Stimulated activated CD4-positive, alpha-beta T cell treated with anti-CD3 and anti-CD28 coated beads, Interleukin-4, amount 100 ng/mL, for 24 hours (primary cell): ENCODE data around the gene C1QTNF2.
"Not testable (repeated sequence)": the region's sequence is repeated elsewhere in the genome, so short reads cannot be mapped to it uniquely, and the experiment has no call there.

Source experiments
- DNase-seq: peaks from one replicate; pipeline ENCODE4 v3.0.0-alpha.2; 2020

C1QTNF2 gene

DNA sequence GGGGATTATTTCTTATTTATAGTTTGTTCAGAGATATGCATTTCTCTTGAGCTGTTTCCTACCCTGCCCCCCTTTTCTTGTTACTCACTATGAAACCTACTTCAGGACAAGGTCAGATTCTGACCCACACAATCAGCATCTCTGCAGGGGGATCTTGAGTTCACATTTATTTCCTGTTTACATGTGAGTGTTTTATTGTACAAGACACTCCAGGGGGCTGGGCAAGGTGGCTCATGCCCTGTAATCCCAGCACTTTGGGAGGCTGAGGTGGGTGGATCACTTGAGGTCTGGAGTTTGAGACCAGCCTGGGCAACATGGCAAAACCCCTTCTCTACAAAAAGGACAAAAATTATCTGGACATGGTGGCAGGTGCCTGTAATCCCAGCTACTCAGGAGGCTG, 29.9 kb downstream of the C1QTNF2 start:
- DNase-seq, result not testable (repeated sequence)

DNA sequence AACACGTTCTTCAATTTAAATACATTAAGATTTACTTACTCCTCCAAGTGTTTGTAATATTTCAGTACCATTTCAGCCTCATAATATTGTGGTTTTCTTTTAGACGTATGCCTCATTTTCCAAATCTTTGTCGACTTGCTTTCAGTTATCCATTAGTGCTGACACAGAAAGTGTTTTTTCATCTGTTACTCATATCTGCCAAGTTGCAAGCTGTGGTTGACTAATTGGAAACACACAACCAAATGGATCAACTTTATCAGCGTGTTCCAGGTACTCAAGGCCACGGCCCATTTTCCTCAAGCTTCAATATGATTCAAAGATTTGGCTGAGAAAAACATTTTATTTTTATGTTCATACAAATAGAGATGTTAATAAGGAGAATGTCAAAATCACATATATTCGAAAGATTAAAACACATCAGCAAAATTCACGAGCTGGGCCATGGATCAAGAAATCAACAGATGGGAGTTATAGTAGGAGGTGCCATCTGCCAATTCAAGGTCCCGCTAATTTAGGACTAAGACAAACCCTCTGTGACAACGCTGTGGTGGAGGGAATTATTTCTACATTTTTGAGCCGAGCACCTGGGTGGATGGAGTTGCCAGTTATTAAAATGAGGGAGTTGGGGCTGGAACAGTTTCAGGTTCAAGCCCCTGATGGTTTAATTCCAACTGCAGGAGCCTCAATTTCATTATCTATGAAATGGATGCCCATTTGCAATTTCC, 30.9 kb downstream of the C1QTNF2 start:
- no peak for DNase-seq

DNA sequence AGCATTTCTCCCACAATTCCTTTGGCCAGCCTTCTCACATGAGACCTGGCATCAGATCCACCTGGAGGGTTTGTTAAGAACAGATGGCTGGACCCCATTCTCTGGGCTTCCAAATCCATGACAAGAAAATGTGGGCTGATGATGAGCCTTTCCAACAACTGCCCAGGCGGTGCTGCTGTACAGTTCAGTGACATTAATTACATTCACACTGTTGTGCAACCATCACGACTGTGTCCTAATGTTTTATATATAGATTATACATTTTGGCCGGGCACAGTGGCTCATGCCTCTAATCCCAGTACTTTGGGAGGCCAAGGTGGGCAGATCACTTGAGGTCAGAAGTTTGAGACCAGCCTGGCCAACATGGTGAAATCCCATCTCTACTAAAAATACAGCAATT, 35.7 kb downstream of the C1QTNF2 start:
- not testable (repeated sequence) for DNase-seq

DNA sequence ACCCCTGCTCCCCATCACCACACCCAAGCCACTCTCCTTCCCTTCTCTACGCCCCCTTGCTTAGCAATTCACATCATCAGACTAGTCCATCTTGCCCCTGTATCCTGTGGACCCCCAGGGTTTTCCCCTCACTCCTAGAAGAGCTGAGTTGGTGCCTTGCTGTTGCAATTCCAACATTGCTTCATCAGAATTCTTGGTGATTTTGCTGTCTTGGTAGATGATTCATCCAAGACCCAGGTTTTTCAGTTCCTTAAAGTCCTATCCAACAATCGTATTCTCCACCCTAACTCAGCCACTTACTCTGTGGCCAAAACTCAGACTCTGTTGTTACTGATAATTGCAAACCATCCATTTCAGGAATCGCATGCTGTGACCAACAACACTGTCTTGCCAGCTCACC, 36.7 kb downstream of the C1QTNF2 start:
- DNase-seq, result no peak

DNA sequence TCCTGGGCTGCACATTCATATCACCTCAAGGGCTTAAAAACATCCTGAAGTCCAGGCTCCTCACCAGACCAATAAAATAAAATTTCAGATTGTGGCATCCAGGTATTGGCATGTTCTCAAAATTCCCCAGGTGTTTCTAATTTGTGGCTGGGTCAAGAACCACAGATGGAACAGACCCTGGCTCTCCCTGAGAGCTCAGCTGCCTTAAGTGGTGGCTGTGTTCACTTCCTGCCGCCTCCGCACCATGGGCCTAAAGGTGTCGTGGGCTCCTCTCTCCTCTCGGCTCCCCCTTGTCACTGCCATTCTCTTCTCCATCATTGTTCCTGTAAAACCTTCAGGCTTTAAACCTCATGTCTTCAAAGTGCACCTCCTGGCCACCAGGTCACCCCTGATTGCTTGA, 40.2 kb downstream of the C1QTNF2 start:
- DNase-seq, result no peak

DNA sequence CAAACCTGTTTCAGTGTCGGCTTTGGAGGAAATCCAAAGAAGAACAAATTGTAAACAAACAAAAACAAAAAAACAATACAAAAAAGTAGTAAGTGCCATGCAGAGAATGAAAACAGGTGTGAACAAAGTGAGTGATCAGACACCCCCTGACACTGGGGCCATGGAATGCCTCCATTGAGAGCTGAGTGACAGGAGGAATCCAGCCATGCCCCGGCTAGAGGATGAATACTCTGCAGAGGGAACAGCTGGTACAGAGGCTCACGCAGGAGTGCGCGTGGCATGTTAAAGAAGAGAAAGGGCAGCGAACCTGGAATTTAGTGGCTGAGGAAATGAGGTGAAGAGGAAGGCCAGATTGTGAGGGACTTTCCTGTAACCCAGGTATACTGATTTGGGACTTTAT, 42.6 kb downstream of the C1QTNF2 start:
- DNase-seq, result no peak

DNA sequence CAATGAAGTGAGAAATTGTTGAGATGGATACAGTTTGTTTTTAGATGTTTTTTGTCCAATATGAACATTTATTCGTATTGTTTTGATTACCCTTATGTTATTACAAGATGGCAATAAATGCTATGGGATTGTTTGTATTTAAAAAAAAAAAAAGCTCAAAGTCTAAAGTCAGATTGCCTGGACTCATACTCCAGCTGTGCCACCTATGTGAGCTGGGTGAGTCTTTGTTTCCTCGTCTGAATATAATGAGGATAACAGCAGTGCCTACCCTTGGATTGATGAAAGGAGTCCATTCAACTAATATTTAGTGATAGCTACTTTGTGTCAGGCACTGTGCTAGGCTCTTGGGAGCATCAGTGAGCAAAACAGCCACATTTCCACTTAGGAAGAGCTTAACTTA, 43.4 kb downstream of the C1QTNF2 start:
- no peak for DNase-seq

DNA sequence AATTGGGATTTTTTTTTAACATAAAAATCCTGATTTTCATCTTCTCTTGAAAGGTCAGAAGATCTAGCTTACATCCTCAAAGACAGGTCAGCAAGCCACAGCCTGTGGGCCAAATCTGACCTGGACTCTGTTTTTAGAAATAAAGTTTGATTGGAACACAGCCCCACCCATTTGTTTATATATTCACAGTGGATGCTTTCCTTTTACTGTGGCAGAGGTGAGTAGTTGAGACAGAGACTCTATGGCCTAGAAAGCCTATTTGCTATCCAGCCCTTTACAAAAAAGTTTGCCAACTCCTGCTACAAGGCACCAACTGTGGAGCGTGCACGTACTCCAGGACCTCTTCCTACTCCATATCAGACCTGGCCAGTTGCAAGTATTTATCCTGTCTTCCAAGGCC, 44.7 kb downstream of the C1QTNF2 start:
- DNase-seq, result no peak

DNA sequence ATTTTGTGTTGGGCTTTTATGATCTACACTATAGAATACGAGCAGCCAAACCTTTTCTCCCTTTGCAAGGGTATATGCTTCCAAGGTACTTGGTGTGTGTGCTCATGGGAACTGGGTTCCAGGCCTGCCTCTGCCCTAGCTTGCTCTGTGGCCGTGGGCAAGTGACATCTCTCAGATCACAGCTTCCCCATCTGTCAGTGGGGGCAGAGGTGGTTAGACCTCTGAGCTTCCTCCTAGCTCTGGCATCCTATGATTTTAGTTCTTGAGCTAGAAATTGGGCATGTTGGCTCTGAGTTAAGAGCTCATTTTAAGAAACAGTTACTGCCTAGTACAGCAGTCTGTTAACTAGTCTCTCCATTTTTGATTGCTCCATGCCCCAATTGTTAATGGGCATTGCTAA, 45.5 kb downstream of the C1QTNF2 start:
- no peak for DNase-seq

DNA sequence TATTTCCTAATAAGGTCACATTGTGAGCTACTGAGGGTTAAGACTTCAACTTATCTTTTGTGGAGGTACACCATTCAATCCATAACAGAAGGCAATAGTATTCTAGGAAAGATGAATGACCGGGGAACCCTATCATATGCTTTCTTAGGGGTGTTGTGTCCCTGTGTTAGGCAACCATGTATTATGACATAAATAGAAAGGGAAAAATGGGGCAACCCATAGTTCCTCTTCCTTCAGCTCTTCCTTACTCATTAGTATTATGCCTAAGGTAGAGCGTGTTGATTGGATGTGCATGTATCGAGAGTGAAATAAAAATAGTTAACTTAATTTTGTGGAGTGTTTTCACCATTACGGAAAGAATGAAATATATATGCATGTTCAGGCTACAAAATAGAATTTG, 52.0 kb downstream of the C1QTNF2 start:
- DNase-seq, result no peak

DNA sequence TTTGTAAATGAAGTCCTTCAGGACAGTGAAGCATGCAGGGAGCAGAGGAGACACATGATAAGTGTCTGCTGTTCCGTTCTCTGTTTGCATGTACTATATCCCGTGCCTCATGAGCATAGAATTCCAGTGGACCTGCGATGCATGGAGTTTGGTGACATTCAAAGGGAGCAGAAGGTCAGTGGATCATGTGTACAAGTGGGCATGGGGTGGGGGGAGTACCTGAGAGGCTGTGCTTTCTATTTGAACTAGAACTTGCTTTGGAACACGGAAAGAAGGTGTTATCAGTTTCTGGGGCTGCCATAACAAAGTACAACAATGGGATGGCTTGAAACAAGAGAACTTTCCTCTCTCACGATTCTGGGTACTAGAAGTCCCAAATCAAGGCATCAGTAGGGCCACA, 53.0 kb downstream of the C1QTNF2 start:
- DNase-seq, result no peak

DNA sequence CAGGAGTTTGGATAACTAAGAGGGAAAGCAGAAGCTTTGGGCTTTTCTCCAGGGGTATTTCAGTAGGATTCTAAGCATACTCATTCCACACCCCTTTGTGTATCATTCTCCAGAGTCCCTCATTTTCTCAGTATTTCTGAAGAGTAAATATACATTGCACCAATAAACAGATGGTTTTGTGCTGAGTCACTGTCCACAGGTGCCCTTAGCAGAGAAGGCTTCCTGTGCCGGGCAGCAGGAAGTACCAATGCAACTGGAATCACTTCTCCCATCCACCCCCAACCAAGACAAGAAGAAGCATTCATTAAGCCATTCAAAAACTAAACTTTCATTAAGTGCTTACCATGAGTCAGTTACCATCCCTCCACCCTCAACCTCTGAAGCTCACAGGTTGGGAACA, 54.5 kb downstream of the C1QTNF2 start:
- DNase-seq, result no peak

DNA sequence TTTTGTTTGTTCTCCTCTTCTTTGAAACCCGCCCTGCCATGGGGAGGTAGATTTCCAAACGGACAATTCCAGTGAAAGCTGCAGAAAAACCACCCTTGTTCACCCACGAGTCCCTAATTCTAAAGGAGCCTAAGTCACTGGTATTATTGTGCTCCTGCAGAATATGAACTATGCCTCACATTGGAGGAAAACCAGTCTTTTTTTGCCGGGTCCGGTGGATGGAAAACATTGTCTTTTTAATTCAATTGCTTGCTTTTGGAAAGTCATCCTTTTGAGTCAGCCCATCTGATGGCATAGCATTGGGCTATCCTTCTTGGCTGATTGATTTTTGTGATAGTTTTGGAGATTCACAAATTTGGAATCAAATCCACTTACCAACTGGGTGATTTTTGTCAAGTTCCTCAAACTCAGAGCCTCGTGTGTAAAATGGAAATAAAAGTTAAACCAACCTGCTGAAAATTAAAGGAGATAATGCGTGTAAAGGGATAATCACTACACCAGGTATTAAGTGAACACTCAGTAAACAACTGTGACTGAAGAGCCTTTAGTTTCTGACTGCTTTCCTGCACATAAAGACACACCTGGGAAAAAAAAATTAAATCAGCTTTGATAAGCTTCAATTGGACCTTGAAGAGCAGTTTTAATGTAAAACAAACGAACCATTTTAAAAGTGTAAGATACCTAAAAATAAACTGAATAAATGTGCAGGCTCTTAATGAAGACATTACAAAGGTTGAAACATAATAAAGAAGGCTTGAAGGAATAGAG, 57.3 kb downstream of the C1QTNF2 start:
- no peak for DNase-seq

DNA sequence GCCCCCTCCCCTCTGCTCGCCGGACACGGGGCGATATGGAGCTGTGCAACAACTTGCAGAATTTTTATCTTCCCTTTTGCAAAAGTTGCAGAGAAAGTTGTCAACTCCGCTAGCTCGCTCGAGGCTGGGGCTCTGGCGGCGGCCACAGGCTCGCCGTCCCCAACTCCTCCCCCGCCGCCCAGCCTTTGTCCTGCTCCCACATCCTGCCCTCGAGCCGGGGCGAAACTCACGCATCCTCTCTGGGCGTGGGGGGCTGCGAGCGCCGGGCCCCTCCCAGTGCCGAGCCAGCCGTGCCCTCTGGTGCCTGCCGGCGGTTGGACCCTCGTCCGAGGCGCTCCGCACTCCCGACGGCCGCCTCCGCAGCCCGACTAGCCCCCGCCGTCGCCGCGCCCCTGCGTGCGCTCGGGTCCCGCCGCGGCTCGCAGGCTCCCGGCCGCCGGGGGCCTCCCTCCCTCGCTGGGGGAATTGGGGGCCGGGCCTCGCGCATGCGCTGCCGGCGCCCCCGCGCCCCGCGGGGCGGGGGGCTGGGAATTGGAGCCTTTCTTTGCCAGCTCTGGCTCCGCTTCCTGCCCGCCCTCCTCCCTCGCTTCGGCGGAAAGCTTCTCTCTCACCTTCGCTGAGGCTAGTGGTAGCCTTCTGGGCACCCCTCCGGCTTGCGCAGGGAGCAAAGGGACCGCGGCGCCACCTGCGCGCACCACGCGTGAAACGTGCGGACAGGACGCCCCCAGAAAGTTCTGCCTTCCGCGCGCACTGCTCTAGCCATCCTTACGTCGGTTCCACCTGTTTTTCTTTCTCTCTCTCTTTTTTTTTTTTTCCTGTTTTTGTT, 58.1 kb downstream of the C1QTNF2 start, which contains the start of gene CCNJL:
Gene CCNJL (minus strand): TSS at position 431 of the 826 bp plus-strand sequence. CDS start 641 bp downstream, outside the sequence.
- no peak for DNase-seq

DNA sequence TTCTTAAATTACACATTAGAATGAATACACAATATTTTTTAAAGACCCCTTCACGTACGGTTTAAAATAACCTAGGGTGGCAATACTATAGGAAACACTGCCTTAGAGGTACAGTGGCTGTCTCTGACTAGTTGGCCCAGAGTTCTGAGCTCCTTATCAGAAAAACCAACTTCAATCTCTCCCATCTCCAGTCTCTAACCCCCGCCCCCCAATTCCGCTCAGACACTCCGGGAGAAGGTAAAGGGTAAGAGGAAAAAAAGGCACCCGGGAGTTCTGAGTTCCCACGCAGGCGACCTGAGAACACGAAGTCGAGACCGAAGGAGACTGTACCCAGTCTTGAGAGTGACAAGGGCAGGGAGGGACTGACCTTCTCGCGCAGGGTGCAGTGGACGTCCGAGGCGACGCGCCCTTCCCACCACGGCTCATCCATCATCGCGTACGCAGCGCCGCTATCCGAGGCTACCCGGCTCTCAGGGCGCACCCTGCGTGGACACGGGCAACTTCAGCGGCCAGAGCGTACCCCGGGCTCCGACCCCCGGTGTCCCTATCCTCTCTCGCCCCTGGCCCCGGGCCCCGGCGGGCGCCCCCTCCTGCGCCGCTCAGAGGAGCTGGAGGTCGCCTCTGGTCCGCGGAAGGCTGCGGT, 58.8 kb downstream of the C1QTNF2 start:
- no peak for DNase-seq

DNA sequence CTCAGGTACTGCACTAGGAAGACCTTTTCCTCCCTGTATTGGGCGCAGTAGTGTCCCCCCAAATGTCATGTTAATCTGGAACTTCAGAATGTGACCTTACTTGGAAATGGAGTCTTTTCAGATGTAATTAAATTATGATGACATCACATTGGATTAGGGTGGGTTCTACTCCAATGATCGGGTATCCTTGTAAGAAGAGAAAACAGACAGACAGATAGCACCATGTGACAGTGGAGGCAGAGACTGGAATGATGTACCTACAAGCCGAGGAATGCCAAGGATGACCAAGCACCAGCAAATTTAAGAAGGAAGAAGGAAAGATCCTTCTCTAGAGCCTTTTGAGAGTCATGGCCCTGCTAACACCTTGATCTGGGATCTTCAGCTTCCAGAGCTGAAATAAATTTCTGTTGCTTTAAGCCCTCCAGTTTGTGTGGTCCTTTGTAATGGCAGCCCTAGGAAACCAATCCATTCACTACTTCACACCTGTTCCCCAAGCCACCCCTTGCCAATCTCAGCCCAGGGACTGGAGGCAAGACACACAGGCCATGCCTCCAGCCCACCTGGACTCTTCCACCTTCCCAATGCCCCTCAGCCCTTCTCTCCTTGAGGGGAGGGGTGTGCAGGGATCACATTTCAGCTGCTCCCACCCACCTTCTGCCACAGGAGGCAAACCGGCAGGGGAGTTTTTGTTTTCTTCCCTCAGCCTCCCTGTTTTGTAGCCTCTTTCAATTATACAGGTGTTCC, 59.7 kb downstream of the C1QTNF2 start:
- DNase-seq, result no peak

DNA sequence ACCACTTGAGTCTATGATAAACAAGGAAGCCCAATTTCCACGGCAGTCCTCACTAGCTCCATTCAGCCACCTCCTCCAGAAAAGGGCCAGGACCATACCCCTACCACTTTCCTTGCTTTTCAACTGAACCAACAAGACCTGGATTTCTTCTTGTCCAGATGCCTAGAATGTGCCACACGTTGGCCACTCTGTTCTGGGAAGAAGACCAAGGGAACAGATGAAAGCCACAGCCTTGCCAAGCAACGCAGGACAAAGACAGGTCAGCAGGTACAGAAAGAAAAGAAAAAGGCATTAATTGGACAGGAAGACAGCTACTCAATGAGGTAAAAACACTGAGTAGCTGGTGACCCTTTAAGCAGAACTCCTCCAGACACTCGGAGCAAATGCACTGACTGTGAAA, 60.3 kb downstream of the C1QTNF2 start:
- DNase-seq, result no peak

DNA sequence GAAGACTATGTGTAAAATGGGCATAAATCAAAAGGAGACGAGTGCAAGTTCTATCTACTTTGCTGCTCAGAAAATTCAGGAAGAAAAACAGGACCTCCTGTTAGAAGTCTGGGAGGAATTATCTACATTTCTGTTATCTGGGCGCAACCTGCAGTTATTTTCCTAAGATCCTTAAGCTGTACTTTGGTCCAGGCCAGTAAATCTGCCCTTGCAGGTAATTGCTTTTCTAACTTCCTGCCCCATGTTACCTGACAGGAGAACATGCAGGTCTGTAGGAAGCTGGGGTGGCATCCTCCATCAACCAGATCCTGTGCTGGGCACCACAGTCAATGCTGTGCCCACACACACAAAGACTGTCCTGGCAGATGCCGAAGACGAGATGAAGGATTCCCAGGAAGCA, 63.7 kb downstream of the C1QTNF2 start:
- no peak for DNase-seq

DNA sequence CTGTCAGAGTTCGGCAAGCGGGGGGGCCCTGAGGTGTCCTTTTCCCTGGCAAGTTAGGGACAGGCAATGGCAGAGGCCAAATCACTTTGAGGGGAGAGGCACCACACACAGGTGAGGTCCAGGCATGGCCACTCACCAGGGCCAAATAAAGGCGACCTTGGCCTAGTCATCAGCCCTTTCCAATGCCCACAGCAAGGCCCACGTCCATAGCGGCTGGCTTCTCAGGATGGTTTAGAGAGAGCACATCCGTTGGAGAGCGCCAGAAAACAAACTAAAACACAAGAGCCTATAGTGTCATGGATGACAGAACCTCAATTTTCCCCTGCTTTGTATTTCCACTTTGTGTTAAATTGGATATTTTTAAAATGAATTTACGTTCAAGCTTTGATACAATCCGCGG, 65.1 kb downstream of the C1QTNF2 start:
- DNase-seq, result no peak

DNA sequence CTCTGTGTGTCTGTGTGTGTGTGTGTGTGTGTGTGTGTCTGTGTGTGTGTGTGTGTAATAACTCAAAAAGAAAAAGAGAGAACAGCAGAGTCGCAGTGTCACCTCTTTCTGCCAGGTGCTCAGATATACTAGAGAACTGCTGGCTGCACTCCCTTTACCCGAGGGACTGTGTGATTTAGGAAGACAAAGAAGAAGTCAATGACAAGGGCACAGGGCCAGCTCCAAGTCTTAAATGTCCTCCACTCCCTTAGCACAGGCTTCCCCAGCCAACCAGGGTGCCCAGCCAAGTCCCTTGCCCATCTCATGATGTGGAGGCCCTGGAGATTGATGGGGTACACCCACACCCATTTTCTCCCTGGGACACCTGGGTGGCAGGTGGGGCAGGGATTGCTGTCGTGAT, 66.7 kb downstream of the C1QTNF2 start:
- DNase-seq, result no peak

DNA sequence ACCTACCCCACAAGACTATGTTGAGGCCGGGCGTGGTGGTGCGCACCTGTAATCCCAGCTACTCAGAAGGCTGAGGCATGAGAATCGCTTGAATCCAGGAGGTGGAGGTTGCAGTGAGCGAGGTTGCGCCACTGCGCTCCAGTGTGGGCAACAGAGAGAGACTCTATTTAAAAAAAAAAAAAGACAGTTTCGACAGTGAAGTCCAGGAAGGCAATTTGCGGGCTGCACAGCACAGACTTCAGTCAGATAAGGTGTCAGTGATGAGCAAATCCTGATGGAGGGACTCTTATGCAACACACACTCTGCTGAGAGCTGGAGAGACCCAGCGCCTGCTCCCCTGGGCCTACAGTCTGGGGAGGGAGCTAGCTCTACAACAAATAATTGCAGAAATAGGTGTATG, 72.2 kb downstream of the C1QTNF2 start:
- no peak for DNase-seq

DNA sequence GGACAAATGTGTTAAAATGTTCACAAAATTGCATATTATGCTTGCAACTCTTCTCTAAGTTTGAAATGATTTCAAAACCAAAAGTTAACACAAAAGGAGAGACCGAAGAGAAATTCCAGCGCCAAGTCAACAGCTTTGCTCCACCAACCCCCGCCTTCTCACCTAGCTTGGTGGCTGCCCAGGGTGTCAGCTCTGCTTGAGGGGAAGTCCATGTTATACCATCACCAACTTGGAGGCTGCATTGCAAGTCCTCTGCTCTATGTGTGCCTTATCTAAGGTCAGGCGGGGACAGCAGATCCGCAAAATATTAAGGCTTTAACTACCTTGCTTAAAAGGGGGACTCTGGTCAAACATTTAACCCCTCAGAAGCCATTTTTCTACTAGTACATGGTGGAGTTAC, 72.7 kb downstream of the C1QTNF2 start:
- no peak for DNase-seq
